Activated CD4-positive, CD25-positive, alpha-beta regulatory T cell treated with anti-CD3 and anti-CD28 coated beads, Interleukin-2, amount 50 U/mL, for 24 hours (primary cell): Measurements from ENCODE around the gene CEP170B.
"Not testable (repeated sequence)": the region's sequence is repeated elsewhere in the genome, so short reads cannot be mapped to it uniquely, and the experiment has no call there.

Experiments used
- ATAC-seq, 2 donors: fragments of 150-1000 bp; cut with Tn5 transposase; one replicate each; pipeline ENCODE4 v1.10.0; 2021; ENCODE audit warnings: mild to moderate bottlenecking in 1 of 2, moderate library complexity in 1 of 2

CEP170B gene

GRCh38 chr14:104844306-104845032, 20.6 kb upstream of the CEP170B start:
- ATAC-seq = no peak

GRCh38 chr14:104845033-104845666, 19.9 kb upstream of the CEP170B start:
- ATAC-seq = no peak

- no peak for ATAC-seq
Measured at GRCh38 chr14:104845834-104846441, 19.1 kb upstream of the CEP170B start.

GRCh38 chr14:104852280-104852663, 12.8 kb upstream of the CEP170B start:
- no peak for ATAC-seq

GRCh38 chr14:104855532-104856090, 9.5 kb upstream of the CEP170B start:
- ATAC-seq = no peak

GRCh38 chr14:104856157-104856868, 8.8 kb upstream of the CEP170B start:
- ATAC-seq = no peak

GRCh38 chr14:104856869-104857860, 7.9 kb upstream of the CEP170B start:
- no peak for ATAC-seq

- not testable (repeated sequence) for ATAC-seq
Measured at GRCh38 chr14:104857931-104858330, 7.1 kb upstream of the CEP170B start.

- no peak for ATAC-seq
Measured at GRCh38 chr14:104858811-104859426, 6.1 kb upstream of the CEP170B start.

- ATAC-seq = no peak
Measured at GRCh38 chr14:104859900-104860299, 5.2 kb upstream of the CEP170B start.

GRCh38 chr14:104860414-104860813, 4.7 kb upstream of the CEP170B start:
- no peak for ATAC-seq

GRCh38 chr14:104863131-104863862, 1.8 kb upstream of the CEP170B start:
- ATAC-seq = no peak

GRCh38 chr14:104863923-104864266, 1.2 kb upstream of the CEP170B start:
- no peak for ATAC-seq

GRCh38 chr14:104864267-104865080, 594 bp upstream of the CEP170B start:
- peak; percentile 8 to 9 for ATAC-seq

- peak; percentile 63 to 66 for ATAC-seq
Measured at GRCh38 chr14:104865631-104866441, 768 bp downstream of the CEP170B start.

GRCh38 chr14:104866451-104867370, 1.6 kb downstream of the CEP170B start:
- no peak for ATAC-seq

- ATAC-seq = no peak
Measured at GRCh38 chr14:104867371-104868059, 2.4 kb downstream of the CEP170B start.
